Urinary bladder (tissue), 4 donors: ENCODE data around the gene PLPP3. TPM values are rescaled to one million over a fixed set of nuclear protein-coding genes. Genes with fewer than 3 reads are reported as not detected.
A peak's percentile ranks its signal among the peaks of the same experiment; 100 is the strongest.

Experiments used
- DNase-seq: peaks from one replicate; pipeline ENCODE4 v3.0.0-alpha.2; 2015; ENCODE audit errors: extremely low spot score
- H3K27ac ChIP-seq: one replicate; pipeline ENCODE4 v1.5.1; 2013; ENCODE audit warnings: low read depth, mild to moderate bottlenecking, moderate library complexity
- H3K36me3 ChIP-seq: one replicate; pipeline ENCODE4 v1.6.1; 2013; ENCODE audit warnings: mild to moderate bottlenecking, moderate library complexity; ENCODE audit not compliant: insufficient read depth
- H3K4me1 ChIP-seq: one replicate; pipeline ENCODE4 v1.6.1; 2013; ENCODE audit warnings: mild to moderate bottlenecking, moderate library complexity; ENCODE audit not compliant: insufficient read depth
- H3K4me3 ChIP-seq: one replicate; pipeline ENCODE4 v1.5.1; 2013; ENCODE audit warnings: low read depth, low read length
- WGBS: extraction: QIAGEN DNeasy Blood & Tissue Kit; methylation state at CpG from one replicate; pipeline ENCODE4 v1.1.7; 2013; 5-methylcytosine and 5-hydroxymethylcytosine counted together
- polyA plus RNA-seq: library from polyadenylated mRNA; stranded (reverse); fragments of 200-250 nt; gene quantifications from one replicate; pipeline ENCODE4 v1.2.3, GENCODE V29; 2013
- total RNA-seq: library from RNA; depleted of rRNA; stranded (reverse); fragments of >200 nt; gene quantifications from one replicate; pipeline ENCODE4 v1.2.3, GENCODE V29; 2014
- donor health status: healthy with polysubstance abuse.
- donor health status: healthy.

Gene PLPP3
- total and polyA plus RNA-seq, 2 donors: 256 to 263 TPM

DNA sequence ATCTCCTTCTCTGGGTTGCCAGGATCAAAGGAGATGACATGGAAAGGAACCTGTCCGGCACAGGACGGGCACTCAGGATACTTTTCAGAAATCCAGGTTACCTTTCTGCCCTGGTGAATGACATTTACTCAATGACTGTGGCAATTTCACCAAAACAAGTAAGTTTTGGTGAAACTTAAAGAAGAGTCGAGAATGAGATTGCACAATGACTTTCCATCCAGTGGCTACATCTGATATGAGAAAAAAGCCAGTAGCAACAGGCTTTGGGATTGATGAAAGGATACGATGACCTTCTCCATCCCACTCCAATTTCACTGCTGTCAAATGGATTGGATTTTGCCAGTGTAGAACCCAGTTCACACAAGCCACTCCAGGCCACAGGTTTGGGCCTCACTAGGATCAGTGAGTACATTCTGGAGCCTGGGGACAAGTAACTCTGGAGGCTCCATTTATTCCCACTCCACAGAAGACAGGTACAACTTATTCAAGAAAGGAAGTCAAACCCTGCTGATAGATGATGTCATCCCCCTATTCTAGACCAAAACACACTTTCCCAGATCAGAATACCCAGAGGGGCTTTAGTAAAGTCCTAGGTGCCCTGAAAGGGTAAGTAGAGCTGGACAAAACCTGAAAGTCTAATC, 63.3 kb downstream of the PLPP3 start:
- peaks cover 2% of the 10 kb centered on the region for H3K36me3 ChIP-seq
- WGBS: 94% methylated on average over 4 of the region's 4 CpGs
- no peaks in the 10 kb centered on the region for H3K4me1 ChIP-seq
- peak overlapping the region; percentile 64 for H3K27ac ChIP-seq
- no peak for DNase-seq
- no peak overlapping the region for H3K4me3 ChIP-seq

DNA sequence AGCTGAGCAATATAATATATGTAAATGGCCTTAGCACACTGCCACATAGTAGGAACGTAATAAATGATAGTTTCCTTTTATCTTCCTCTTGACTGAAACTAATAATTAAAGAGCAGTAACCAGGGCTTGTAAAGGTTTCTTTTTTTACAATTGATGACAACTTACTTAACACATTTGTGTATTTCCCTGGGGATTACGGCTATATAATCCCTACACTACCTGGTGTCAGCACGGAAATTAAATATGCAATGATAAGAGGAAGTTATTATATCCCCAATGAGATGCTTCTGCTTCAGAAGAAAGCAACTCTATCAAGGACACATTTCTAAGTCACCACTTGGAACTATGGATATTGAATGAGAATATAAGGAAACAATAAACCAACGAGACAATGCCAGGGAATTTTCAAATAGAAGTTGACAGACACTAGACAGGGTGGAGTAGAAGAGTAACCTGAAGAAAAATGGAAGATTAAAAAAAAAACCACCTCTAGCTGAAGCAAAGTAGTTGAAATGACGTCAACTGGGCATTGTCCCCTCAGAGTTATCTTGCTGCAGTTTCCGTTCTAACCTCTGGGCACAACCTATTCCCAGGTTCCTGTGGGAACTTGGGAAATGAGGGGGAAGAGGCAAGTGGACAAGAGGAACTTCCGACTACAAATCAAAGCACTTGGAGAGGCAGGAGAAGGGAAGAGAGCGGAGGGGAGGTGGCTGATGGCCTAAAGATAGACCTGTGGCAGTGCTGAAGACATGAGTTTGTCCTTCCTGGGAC, 66.5 kb downstream of the PLPP3 start:
- H3K4me3 ChIP-seq: no peak overlapping the region
- H3K27ac ChIP-seq: no peak overlapping the region
- no peak for DNase-seq
- H3K4me1 ChIP-seq: no peaks in the 10 kb centered on the region
- H3K36me3 ChIP-seq: peaks cover 1% of the 10 kb centered on the region
- WGBS: 83% methylated on average over 8 of the region's 8 CpGs

DNA sequence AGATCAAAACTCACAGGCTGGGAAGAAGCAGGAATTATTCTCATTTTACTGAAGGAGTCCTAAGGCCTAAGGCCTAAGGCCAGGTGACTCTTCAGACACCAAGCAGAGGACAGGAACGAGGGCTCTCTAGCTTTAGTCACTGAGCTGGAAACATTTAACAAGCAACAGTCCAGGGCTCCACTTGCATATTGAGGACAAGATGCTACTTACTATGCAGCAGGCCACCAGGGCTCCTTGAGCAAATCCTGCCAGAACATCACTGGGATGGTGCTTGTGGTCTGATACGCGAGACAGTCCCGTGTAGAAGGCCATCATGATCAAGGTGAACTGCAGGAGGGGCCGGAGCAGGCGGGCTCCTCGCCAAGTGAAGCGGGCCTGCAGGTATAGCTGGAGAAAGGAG, 67.6 kb downstream of the PLPP3 start:
- no peaks in the 10 kb centered on the region for H3K4me1 ChIP-seq
- no peak for DNase-seq

DNA sequence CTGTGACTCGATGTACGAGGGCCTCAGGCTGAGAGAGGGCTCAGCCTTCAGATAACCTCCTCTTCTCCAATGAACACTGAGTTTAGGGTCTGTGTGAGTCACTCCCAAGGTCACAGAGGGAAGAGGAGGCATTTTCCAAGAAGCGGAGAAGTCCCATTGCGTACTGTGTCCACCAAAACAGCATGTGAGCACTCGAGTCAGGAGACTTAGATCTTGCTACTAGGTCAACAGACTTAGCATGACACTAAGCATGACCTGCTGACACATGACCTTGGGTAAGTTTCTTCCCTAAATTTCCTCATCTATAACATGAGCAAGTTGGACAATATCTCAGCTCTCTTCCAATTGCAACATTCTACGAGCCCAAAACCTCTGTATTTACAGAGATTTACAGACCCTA, 68.0 kb downstream of the PLPP3 start:
- Histone ChIP-seq H3K4me3 (no peak overlapping the region), H3K4me1 (no peaks in the 10 kb centered on the region)

More for the DNA sequence above, 67.6 kb downstream of the PLPP3 start:
- 95% methylated on average over 8 of the region's 8 CpGs for WGBS
- H3K4me3 ChIP-seq: no peak overlapping the region
- H3K27ac ChIP-seq: no peak overlapping the region
- peaks cover 3% of the 10 kb centered on the region for H3K36me3 ChIP-seq

DNA sequence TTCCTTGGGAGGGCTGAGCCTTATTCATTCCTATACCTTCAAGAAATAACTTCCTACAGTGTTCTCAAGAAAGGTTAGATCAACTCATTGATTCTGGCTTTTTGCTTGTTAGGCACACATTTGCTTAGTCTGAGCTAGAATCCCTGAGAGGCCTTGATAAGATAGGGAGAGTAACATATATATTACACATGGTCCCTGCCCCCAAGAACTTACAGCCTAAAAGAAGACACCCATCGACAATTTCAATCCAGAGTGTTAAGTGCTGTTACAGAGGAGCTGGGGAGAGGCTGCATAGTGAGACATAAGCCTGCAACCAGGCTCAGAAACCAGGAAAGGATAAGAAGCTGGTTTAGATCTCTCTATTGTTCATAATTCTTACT, 68.7 kb downstream of the PLPP3 start:
- 20% methylated on average over 1 of the region's 1 CpG for WGBS
- Histone ChIP-seq H3K36me3 (peaks cover 3% of the 10 kb centered on the region), H3K27ac (no peak overlapping the region)

More for the DNA sequence above, 68.0 kb downstream of the PLPP3 start:
- 83% methylated on average over 6 of the region's 6 CpGs for WGBS
- DNase-seq: no peak
- Histone ChIP-seq H3K36me3 (peaks cover 3% of the 10 kb centered on the region), H3K27ac (no peak overlapping the region)

DNA sequence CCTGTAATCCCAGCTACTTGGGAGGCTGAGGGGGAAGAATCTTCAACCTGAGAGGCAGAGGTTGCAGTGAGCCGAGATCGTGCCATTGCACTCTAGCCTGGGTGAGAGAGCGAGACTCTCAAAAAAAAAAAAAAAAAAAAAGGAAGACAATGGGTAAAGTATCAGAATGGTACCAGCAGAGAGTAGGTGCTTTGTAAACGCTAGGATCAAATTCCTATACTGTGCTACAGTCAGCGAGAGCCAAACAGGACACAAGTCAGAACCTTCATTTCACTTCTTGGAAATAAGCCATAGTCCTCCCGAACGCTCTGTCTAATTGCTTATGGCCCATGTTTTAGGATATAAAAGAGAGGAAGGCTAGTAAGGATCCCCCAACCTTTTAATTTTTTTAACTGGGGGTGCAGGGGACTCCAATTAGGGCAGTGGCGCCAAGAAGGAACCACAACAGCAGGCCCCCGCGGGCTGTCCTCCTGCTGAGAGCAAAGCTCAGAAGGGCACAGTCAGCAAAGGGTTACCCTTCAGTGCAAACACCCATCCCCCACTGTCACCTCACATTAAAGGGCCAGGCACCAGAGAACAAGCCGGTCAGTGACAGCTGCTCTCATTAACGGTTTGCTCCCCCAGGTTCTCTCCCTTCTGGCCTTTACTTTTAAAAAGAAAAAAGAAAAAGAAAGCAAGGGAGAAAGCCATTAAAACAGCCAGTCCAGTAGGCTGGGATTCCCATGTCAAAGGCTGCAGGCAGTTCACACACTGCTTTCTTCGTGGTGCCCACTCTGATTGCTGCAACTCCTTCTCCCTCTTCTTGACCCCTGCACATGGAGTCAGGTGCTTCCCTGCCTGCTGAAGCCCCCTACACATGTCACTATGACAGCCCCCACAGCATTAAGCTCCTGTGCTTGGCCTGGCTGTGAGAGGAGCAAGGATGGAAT, 69.4 kb downstream of the PLPP3 start:
- DNase-seq: no peak
- H3K27ac ChIP-seq: no peak overlapping the region
- peaks cover 3% of the 10 kb centered on the region for H3K36me3 ChIP-seq
- 60% methylated on average over 13 of the region's 13 CpGs for WGBS
- no peak overlapping the region for H3K4me3 ChIP-seq
- no peaks in the 10 kb centered on the region for H3K4me1 ChIP-seq

More for the DNA sequence above, 68.7 kb downstream of the PLPP3 start:
- Histone ChIP-seq H3K4me3 (no peak overlapping the region), H3K4me1 (no peaks in the 10 kb centered on the region)
- no peak for DNase-seq

DNA sequence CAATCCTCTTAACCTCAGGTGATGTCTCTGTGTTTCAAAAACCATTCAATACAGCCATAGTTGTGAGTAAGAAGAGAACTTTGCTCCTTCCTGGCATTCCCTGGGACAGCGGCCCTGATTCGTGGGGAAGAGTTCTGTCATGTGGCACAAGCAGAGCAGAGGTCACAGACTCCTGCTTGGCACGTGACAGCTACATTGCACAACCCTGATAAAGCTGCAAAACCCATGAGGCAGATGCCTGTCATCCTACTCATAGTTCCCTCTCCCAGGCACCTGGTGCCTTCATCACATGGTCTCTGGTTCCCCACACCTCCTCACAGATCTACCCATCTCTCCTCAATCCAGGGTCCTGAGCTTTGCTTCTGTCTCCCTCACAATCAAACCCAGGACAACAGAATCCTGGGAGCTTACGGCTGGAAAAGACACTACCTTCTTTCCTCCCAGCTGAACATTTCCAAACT, 70.8 kb downstream of the PLPP3 start:
- H3K4me1 ChIP-seq: no peaks in the 10 kb centered on the region
- no peak overlapping the region for H3K4me3 ChIP-seq
- DNase-seq: no peak
- peaks cover 3% of the 10 kb centered on the region for H3K36me3 ChIP-seq
- 62% methylated on average over 4 of the region's 4 CpGs for WGBS
- H3K27ac ChIP-seq: no peak overlapping the region

DNA sequence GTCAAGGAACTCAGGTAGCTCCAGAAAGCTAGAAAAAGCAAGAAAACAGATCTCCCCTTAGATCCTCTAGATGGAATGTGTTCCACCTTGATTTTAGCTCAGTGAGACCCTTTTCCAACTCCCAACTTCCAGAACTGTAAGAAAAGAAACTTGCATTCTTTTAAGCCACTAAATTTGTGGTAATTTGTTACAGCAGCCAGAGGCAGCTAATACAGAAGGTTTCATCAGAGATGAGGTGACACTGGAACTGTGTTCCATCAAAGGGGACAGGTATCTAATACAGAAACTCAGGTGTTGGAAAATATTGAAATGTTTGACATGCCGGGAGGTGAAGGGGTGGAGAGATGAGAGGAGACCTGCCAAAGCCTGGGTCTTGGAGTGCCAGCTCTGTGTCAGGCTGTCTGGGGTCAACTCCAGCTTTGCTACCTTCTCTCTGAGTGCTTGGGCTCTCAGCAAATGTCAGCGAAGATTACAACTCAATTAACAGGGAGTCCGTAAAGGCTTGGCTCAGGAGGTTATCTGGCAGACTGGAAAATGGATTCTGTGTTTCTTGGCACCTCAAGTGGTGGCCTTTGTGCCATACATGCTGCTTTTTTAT, 71.3 kb downstream of the PLPP3 start:
- H3K4me1 ChIP-seq: no peaks in the 10 kb centered on the region
- no peak overlapping the region for H3K4me3 ChIP-seq
- peaks cover 3% of the 10 kb centered on the region for H3K36me3 ChIP-seq
- WGBS: 85% methylated on average over 3 of the region's 3 CpGs
- H3K27ac ChIP-seq: no peak overlapping the region
- DNase-seq: no peak

DNA sequence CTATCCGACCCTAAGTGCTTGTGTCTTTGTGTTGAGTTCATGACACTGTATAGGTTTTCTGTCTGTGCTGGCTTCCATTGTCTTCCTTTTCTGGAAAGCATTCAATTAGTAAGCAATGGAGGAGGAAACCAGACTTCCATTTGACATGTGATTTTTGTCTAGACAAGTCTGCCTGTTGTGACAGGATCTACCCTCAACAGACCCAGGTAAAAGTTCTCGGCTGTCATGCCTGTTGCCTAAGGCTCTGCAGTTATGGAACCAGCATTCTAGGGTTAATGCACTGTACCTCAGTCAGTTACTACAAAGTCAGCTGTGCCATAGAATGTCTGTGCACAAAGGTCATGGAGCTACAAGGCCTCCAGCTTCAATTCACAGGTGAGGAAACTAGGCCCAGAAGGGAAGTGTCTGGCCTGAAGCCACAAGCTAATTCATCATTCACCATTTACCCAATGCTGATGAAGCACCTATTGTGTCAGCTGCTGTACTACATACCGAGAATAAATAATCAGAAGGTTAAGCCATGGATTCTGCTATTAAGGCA, 72.3 kb downstream of the PLPP3 start:
- no peak for DNase-seq
- peaks cover 3% of the 10 kb centered on the region for H3K36me3 ChIP-seq
- WGBS: 75% methylated on average over 3 of the region's 3 CpGs
- no peak overlapping the region for H3K27ac ChIP-seq
- H3K4me3 ChIP-seq: no peak overlapping the region
- H3K4me1 ChIP-seq: no peaks in the 10 kb centered on the region

DNA sequence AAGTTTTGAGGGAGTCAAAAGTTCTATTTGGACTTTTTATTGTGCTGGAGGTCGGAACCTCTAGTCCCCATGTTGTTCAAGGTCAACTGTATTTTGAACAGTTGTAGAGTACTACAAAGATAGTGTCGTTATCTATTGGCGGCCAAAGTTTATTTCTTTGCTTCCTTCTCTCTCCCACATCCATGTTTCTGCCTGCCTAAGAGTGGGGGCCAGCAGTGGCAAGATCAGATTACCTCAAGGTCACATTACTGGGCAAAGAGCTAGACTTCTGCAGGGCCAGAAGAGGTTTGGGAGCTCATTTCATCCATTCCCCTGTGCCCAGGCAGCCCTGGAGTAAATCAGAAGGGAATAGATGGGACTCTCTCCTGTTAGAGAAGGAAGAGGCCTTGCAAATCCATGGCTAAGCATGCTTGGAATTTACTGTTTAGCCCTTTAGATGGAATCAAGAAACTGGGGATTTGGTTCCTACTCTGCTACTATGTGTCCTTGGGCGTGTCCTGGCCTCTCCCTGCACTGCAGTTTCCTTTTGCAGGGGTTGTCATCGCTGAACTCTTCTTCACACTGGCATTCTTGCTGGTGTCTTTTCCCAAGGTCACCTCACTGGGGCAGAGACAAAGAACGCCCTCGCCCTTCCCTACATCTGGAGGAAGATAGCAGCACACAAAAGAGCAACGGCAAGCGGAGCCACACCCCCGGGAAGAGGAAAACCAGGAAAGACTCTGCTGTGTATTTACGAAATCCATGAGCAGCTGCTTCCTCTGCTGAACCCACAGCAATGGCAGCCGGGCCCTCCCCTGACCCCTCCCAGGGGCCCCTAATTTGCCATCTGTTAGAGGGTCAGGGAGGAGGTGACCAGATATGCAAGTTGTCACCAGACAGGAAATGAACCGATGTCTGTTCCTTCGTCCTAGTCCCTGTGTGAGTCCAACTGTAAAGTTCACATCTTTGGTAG, 73.3 kb downstream of the PLPP3 start:
- 65% methylated on average over 14 of the region's 14 CpGs for WGBS
- no peaks in the 10 kb centered on the region for H3K4me1 ChIP-seq

DNA sequence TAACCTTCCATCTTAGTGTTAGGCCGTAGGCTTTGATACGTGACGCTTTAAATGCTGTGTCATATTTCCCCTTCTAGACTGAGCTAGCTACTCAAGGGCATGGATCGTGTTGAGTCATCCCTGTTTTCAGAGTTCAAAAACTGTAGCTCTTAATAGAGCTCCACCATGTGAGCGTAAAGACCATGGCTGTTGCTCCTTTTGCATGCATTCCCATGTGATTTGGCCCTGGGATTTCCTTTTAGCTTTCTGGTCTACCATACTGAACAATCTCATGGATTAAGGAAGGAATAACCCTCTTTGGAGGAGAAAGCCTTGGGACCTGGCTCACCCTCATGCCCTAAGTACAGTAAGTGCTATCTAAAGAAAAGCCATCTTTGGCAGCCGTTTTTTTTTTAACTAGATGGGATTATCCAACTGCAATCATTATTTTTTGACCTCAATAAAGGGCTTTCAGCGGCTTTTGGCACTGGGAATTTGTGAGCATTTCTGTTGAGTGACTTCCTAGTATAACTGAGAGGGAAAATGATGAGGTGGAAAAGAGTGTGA, 76.6 kb downstream of the PLPP3 start:
- H3K4me1 ChIP-seq: no peaks in the 10 kb centered on the region
- 87% methylated on average over 7 of the region's 7 CpGs for WGBS
- H3K36me3 ChIP-seq: peaks cover 3% of the 10 kb centered on the region
- no peak for DNase-seq
- H3K27ac ChIP-seq: no peak overlapping the region
- H3K4me3 ChIP-seq: no peak overlapping the region

More for the DNA sequence above, 73.3 kb downstream of the PLPP3 start:
- no peak for DNase-seq
- H3K36me3 ChIP-seq: peaks cover 3% of the 10 kb centered on the region
- H3K27ac ChIP-seq: no peak overlapping the region
- no peak overlapping the region for H3K4me3 ChIP-seq

DNA sequence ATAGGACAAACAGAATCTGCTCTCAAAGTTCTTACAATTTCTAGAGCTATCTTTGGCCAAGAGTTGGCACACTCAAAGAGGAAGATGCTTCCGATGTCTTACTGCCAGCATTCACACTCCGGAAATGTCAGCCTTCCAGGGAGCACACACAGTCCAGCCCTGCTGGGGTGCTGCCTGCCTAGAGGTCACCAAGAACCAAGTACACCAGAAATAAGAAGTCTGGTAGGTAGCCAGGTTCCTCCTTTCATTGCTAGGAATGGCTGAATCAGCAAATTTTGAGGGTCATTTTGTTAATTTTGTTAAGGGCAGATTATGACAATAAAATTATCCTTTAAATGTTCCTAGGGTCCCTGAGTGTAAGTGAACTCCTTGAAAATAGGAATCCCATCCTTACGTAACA, 77.5 kb downstream of the PLPP3 start:
- WGBS: 62% methylated on average over 3 of the region's 3 CpGs
- H3K4me3 ChIP-seq: no peak overlapping the region
- H3K36me3 ChIP-seq: no peaks in the 10 kb centered on the region
- no peak overlapping the region for H3K27ac ChIP-seq
- DNase-seq: no peak
- no peaks in the 10 kb centered on the region for H3K4me1 ChIP-seq
